Inflammatory macrophage (primary cell): ENCODE results near the gene NCOR1.

ENCODE experiments used
- DNase-seq, 2 donors: peaks; one replicate each; pipeline ENCODE4 v3.0.0-alpha.2; 2020 to 2022

The NCOR1 gene

GRCh38 chr17:16025202-16025601 is 190.1 kb downstream of the NCOR1 start:
- DNase-seq = no peak

DNA sequence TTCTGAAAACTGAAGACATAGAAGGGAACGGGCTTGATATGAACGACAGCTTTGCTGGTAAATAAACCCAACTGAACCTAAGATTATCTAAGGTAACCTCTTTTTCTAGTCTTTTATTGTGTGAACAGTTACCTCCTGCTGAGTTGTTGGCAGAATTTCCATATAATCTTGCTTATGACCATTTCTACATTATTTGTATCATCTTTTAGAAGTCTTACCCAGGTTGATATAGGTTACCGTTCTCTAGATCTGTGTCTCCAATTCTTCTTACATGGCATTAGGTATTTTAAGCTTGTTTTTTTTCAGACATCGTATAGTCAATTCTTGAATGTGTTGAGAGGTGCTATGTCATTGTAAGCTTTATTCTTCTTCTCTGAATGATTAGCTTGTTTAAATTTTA is 191.5 kb downstream of the NCOR1 start:
- no peak for DNase-seq

DNA sequence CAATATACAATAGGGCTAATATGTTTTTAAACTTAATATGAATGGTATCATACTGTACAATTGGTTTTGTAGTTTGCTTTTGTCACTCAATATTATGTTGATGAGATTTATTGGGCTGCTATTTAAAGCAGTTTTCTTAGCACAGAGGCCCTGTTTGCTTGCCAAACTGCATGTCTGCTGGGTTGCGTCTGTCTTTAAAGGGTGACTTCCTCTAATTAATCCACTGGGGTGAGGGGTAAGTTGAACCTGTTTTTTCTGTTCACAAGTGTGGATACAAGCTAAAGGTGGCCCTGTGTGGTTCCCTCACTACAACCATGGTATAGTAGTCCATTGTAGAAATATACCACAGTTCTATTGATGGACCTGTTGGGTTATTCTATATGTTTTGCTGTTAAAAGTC is 196.0 kb downstream of the NCOR1 start:
- no peak for DNase-seq

- no peak for DNase-seq
Measured at GRCh38 chr17:16013943-16014407, 201.4 kb downstream of the NCOR1 start.

DNA sequence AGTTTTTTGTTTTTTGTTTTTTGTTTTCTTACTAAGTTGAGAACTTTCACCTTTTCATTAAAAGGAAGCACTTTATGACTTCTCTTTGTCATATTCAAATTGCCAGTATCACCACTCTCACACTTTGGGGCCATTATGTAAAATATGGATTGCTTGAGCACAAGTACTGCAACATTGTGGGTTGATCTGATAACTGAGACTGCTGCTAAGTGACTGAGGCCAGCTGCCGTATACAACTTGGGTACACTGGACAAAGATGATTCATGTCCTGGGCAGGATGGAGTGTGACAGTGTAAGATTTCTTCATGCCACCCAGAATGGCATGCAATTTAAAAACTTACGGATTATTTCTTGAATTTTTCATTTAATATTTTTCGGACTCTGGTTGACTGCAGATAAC is 207.9 kb downstream of the NCOR1 start:
- no peak for DNase-seq

- DNase-seq = no peak
Measured at GRCh38 chr17:16005636-16006035, 209.7 kb downstream of the NCOR1 start.

DNA sequence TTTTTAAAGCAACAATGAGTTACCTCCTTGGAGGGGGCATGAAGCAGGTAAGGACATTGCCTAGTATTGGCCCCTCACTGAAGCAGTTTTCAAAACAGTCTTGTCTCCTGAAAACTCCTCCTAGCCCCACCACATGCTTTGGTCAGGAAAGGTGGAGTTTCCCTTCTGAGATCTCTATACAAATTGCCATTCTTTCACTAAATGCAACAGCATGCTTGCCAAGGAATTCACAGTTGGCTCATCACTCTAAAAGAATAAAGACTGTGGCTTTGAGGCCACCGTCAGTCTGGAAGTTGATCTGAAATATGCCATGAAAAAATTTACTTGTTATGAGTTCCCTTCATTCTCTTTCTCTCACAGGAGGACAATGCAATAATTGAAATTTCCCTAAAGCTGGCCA is 211.5 kb downstream of the NCOR1 start:
- no peak for DNase-seq

DNA sequence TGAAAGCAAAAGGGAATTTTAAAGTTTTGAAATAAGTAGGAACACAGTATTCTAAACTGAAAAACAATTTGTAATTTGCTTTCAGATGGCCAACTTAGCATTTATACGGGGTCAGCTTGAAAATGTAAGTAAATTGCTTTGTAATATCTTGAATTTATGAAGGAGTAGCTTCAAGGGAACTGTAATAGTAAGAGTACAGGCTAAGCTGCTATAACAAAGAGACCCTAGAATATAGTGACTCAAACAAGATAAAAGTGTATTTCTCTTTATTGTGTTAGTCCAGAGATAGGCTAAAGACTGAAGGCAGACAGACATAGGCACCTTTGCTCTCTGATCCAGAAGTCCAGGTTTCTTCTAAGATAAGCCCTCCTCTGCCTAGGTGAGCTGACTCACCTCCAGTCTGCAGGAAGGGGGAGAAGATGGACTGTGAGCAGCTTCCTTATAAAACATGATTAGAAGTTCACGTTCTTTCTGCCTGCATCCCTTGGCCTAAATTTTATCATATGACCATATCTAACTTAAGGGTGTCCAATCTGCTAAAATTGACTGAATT is 212.6 kb downstream of the NCOR1 start:
- no peak for DNase-seq

- DNase-seq = peak; percentile 21 to 23
Measured at GRCh38 chr17:16001226-16001897, 214.0 kb downstream of the NCOR1 start.

- DNase-seq = no peak
Measured at GRCh38 chr17:15999974-16000827, 215.1 kb downstream of the NCOR1 start.

DNA sequence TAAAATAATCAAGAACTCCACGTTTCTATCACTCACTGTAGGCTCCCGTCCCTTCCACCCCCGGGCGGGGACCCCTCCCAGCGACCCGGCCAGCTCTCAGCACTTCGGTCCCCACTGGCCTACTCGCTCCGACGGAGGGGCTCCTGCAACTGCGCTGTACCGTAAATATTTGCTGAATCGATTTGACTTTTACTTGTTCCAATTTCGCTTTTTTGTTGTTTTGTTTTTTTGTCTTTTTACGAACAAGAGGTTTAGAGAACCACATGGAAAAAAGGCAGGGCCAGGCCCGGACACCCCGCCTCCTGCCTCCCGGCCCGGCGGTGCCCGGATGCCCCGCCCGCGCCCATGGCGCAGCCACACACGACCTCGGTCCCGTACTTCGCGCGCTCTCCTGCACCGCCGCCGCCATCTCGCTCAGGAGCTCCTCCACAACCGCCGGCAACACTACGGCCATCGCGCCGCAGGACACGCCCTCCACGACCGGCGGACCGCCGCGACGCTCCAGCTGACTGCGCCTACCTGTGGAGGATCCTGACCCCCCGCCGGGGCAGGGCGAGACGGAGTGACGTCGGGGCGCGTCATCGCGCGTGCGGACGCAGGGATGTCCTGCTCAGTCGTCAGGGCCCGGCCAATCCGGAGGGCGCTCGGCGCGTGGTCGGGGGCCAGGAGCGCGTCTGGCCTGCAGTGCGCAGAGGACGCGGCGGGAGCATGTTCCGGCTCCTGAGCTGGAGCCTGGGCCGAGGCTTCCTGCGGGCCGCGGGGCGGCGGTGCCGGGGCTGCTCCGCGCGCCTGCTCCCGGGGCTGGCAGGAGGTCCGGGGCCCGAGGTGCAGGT is 216.0 kb downstream of the NCOR1 start, which contains the start of the genes TTC19 and ZSWIM7:
TTC19 (plus strand) TSS at position 684 of the 833 bp plus-strand sequence; CDS start at position 709, 25 bp downstream.
ZSWIM7 (minus strand) TSS at position 564 of the 833 bp plus-strand sequence; CDS start at position 454, 110 bp downstream.
- peak; percentile 96 to 98 for DNase-seq

GRCh38 chr17:15998031-15998562 is 217.2 kb downstream of the NCOR1 start:
- peak in 1 of 2 donors; percentile 17 for DNase-seq

DNA sequence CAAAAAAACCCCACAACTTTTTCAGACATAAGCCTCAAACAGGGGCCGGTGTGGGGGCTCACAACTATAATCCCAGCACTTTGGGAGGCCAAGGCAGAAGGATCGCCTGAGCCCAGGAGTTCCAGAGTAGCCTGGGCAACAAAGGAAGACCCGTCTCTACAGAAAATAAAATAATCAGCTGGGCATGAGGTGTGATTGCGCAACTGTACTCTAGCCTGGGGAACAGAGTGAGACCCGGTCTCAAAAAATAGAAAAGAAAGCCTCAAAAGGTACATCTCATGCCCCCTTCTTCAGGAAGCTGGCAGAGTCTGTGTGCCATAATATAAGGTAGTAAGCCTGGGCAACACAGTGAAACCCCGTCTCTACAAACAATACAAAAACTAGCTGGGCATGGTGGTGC is 219.0 kb downstream of the NCOR1 start:
- no peak for DNase-seq

- DNase-seq = no peak
Measured at GRCh38 chr17:15981646-15982580, 233.4 kb downstream of the NCOR1 start.

DNA sequence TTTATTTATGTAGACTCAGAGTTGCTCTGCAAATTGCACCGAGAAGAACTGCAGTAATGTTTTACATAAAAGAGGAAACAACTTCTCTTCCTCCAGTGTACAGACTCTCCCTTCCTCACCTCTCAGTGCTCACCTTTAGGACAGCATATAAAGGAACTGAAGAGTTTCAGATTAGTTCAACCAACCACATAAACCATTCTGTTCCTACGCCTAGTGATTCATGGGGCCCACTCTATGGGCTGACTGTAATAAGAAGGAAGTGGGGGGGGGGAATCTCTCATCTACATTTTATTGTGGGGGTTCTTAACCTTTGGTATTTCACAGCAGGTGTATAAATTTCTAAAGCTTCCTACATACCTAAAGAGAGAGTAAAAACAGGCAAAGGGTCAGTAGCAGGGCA is 234.1 kb downstream of the NCOR1 start:
- peak; percentile 22 to 41 for DNase-seq
